Breast epithelium (tissue), 4 donors: ENCODE measurements around the gene TEKTIP1. TPM values are rescaled to one million over a fixed set of nuclear protein-coding genes. Genes with fewer than 3 reads are reported as not detected.

Experiments
- DNase-seq, 2 donors: peaks; one replicate each; pipeline ENCODE4 v3.0.0-alpha.2; 2019; ENCODE audit warnings: low spot score in 2 of 2
- H3K27ac ChIP-seq, 2 donors: fragments of 200-600 bp; sonication (generic) in 1 of 2; one replicate each; pipeline ENCODE4 v1.5.1; 2016 to 2019; ENCODE audit warnings: mild to moderate bottlenecking in 1 of 2
- H3K27me3 ChIP-seq, 2 donors: fragments of 200-600 bp; sonication (generic) in 1 of 2; one replicate each; pipeline versions ENCODE4 v1.5.1 to v1.6.0; 2017 to 2019; ENCODE audit warnings: control low read depth in 1 of 2, mild to moderate bottlenecking in 1 of 2
- H3K36me3 ChIP-seq: fragments of 200-600 bp; one replicate; pipeline ENCODE4 v1.5.1; 2019
- H3K4me1 ChIP-seq, 2 donors: fragments of 200-600 bp; sonication (generic); one replicate each; pipeline ENCODE4 v1.5.1; 2016 to 2019; ENCODE audit warnings: control low read depth in 1 of 2
- H3K4me3 ChIP-seq, 3 donors: fragments of 200-600 bp; sonication (generic); 1 replicate in 2 of 3; 2 replicates in 1 of 3; pipeline ENCODE4 v1.5.1; 2016 to 2019; ENCODE audit warnings: mild to moderate bottlenecking in 3 of 3, moderate library complexity in 2 of 3
- H3K9me3 ChIP-seq, 2 donors: fragments of 200-600 bp; sonication (generic) in 1 of 2; one replicate each; pipeline ENCODE4 v1.5.1; 2016 to 2019; ENCODE audit warnings: control low read depth in 1 of 2
- CTCF ChIP-seq, 3 donors: fragments of 450-650 bp; IDR thresholded peaks; one replicate each; pipeline ENCODE4 v1.5.1; 2016 to 2017; ENCODE audit warnings: antibody characterized with exemption in 3 of 3, mild to moderate bottlenecking in 3 of 3, moderate library complexity in 3 of 3
- POLR2A ChIP-seq: fragments of 450-650 bp; IDR thresholded peaks from one replicate; pipeline ENCODE4 v1.6.1; 2016; ENCODE audit warnings: antibody characterized with exemption, mild to moderate bottlenecking, moderate library complexity
- POLR2AphosphoS5 ChIP-seq, 3 donors: sonication (generic); formaldehyde crosslinking; IDR thresholded peaks; one replicate each; pipeline ENCODE4 v1.6.1; 2017; ENCODE audit warnings: antibody characterized with exemption in 3 of 3
- intact Hi-C: fragments of 100-400 bp; cut with DNase I; formaldehyde crosslinking; loops from one replicate; pipeline ENCODE4 v1.15.1; 2023; ENCODE audit warnings: low total_unique reads
- total RNA-seq, 3 donors: library from RNA; depleted of rRNA; stranded (reverse); fragments of >200 nt; gene quantifications; one replicate each; pipeline ENCODE4 v1.1.0, GENCODE V29; 2016

Gene TEKTIP1
- total RNA-seq, 3 donors from 2014 or later: 2.0 TPM; not detected in 2

- Histone ChIP-seq H3K4me1 (peaks cover 5 to 13% of the 10 kb centered on the region in 2 donors), H3K27me3 (no peaks in the 10 kb centered on the region), H3K4me3 (no peak overlapping the region), H3K36me3 (peaks cover 7% of the 10 kb centered on the region), H3K9me3 (no peaks in the 10 kb centered on the region), H3K27ac (peak overlapping the region in 1 of 2 donors; percentile 25)
- TF ChIP-seq CTCF (IDR thresholded peaks at IDR 0.05) (no peak), POLR2AphosphoS5 (IDR thresholded peaks at IDR 0.05) (no peak), POLR2A (no peak)
- intact Hi-C loops: no loop called here
- no peak for DNase-seq
Measured at GRCh38 chr19:3538258-3538929, 580 bp upstream of the TEKTIP1 start.

GRCh38 chr19:3539756-3540118, 763 bp downstream of the TEKTIP1 start:
- Histone ChIP-seq H3K9me3 (no peaks in the 10 kb centered on the region), H3K27ac (no peak overlapping the region), H3K36me3 (peaks cover 4% of the 10 kb centered on the region)

DNA sequence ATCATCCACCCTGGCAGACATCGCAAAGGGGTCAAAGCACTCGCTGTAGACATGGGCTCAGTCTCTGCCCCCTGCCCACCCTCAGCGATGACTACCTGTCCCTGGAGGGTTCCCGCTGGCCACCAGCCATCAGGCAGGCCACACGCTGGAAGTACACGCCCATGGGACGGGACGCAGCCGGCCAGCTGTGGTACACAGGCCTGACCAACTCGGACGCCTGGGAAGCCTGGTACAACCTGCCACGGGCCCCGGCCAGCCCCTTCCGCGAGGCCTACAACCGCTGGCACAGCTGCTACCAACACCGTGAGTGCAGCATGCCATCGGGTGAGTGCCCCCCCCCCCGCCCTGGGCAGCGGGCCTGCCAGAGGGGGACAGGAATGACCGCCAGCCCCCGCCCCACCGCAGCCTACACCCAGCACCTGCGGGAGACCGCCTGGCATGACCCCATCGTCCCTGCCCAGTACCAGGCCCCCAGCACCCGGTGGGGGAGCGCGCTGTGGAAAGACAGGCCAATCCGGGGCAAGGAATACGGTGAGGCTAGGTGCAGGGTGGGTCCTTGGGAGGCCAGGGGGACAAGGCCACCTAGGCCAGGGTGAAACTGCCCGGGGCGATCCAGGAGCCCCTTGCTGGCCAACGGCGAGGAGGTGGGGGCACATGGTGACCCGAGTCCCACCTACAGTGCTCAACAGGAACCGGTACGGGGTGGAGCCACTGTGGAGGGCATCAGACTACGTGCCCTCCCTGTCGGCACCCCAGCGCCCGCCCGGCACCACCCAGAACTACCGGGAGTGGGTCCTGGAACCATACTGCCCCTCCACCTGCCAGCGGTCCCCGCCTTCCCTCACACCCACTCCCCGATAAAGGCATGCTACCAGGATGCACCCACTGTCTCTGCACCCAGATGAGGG, 4.4 kb downstream of the TEKTIP1 start:
- TF ChIP-seq POLR2A (no peak), CTCF (IDR thresholded peaks at IDR 0.05) (no peak), POLR2AphosphoS5 (IDR thresholded peaks at IDR 0.05) (no peak)
- intact Hi-C loops: no loop called here
- no peaks in the 10 kb centered on the region for H3K36me3 ChIP-seq
- H3K27me3 ChIP-seq: no peaks in the 10 kb centered on the region
- no peaks in the 10 kb centered on the region for H3K4me1 ChIP-seq
- no peaks in the 10 kb centered on the region for H3K9me3 ChIP-seq
- no peak for DNase-seq
- H3K4me3 ChIP-seq: no peak overlapping the region
- H3K27ac ChIP-seq: peak overlapping the region; percentile 7 to 13

More at GRCh38 chr19:3539756-3540118, 763 bp downstream of the TEKTIP1 start:
- H3K4me3 ChIP-seq: no peak overlapping the region
- peaks cover 5 to 13% of the 10 kb centered on the region in 2 donors for H3K4me1 ChIP-seq
- no peak for DNase-seq
- TF ChIP-seq POLR2AphosphoS5 (IDR thresholded peaks at IDR 0.05) (no peak), POLR2A (no peak), CTCF (IDR thresholded peaks at IDR 0.05) (no peak)
- intact Hi-C loops: no loop called here
- H3K27me3 ChIP-seq: no peaks in the 10 kb centered on the region

GRCh38 chr19:3544058-3544376, 5.0 kb downstream of the TEKTIP1 start:
- Histone ChIP-seq H3K27me3 (no peaks in the 10 kb centered on the region), H3K36me3 (no peaks in the 10 kb centered on the region), H3K27ac (no peak overlapping the region), H3K4me3 (no peak overlapping the region), H3K9me3 (no peaks in the 10 kb centered on the region), H3K4me1 (no peaks in the 10 kb centered on the region)
- no peak for DNase-seq
- no peak for TF ChIP-seq POLR2AphosphoS5 (IDR thresholded peaks at IDR 0.05)
- TF ChIP-seq POLR2A: no peak
- TF ChIP-seq CTCF (IDR thresholded peaks at IDR 0.05): no peak
- intact Hi-C loops: no loop called here
